ENCODE results near the gene CD300LG.

CD300LG gene

GRCh38 chr17:43907998-43908721 is 61.2 kb downstream of the CD300LG start:
- peak in 2 of 4 experiments; percentile 17 for DNase-seq

DNA sequence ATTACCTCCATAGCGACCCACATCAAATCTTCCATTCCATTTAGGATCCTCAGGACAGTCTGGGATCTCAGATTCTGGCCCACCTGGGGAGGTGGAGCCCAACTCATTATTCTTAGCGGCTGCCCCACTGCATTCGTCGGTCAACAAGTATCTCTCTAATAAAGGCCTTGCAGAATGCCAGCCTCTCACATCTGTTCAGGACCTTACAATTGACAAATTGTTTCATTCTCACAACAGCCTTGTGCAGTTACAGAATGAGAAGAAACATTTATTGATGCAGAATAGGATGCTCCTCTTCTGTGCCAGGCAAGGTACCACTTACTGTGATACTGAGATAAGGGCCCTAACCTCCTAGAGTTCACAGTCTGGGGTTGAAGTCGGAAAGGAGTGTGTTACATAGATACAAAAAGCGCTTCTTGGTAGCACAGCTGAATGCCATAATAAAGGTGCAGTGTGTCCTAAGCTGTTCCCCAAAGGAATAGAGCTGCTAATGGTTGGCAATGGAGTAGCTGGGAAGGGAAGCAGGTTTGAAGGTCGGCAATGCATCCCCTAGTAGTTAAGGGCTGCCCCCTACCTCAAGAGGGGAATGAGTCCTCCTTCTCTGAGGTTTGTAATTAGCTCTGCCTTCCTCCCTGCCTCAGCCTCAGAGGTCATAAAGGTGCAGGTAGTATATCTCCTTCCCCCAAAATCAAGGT is 62.7 kb downstream of the CD300LG start:
- DNase-seq, result no peak

- DNase-seq, result no peak
Measured at GRCh38 chr17:43911904-43912303, 64.9 kb downstream of the CD300LG start.

DNA sequence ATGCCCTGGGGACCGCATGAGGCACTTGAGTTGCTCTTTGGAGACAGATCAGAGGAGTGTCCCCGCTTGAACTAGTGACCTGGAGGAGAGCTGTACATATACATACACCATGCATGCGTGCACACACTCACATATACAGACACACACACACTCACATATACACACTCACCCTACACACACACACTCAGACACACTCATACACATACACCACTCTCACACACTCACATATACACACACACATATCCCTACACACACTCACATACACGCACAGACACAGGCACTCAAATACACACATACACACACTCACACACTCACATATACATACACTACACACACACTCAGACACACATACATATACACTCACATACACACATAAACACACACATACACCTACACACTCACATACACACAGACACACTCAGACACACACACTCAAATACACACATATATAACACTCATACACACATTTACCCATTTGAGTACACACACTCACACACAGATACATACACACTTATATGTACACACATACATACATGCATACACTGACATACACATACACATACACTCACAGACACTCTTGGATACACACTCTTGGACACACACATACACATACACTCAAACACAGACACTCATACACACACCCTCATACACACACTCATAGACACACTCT is 65.8 kb downstream of the CD300LG start:
- no peak for DNase-seq
